NT2/D1 (cell line): Measurements from ENCODE around the gene HEPACAM.

Source experiments
- DNase-seq: peaks from one replicate; pipeline ENCODE4 v3.0.0-alpha.2; 2011; ENCODE audit warnings: low read depth, low spot score
- H3K27me3 ChIP-seq: 2 replicates; pipeline ENCODE4 v1.6.0; 2011; ENCODE audit warnings: mild to moderate bottlenecking; ENCODE audit not compliant: insufficient read length, insufficient read depth
- H3K36me3 ChIP-seq: 2 replicates; pipeline ENCODE4 v1.6.1; 2011; ENCODE audit warnings: mild to moderate bottlenecking, low read length, mixed read lengths; ENCODE audit not compliant: insufficient read depth, insufficient read length
- H3K4me1 ChIP-seq: 2 replicates; pipeline ENCODE4 v1.5.1; 2011; ENCODE audit not compliant: insufficient read depth, insufficient read length
- H3K4me3 ChIP-seq: 2 replicates; pipeline ENCODE4 v1.5.1; 2011; ENCODE audit warnings: low read depth; ENCODE audit not compliant: insufficient read length
- H3K9ac ChIP-seq: 2 replicates; pipeline ENCODE4 v1.6.0; 2011; ENCODE audit warnings: low read depth; ENCODE audit not compliant: insufficient read length
- H3K9me3 ChIP-seq: 2 replicates; pipeline ENCODE4 v1.5.1; 2011; ENCODE audit warnings: mild to moderate bottlenecking, low read length; ENCODE audit not compliant: insufficient read depth
- SUZ12 ChIP-seq: IDR thresholded peaks from 2 replicates; pipeline ENCODE4 v1.6.1; 2011; ENCODE audit not compliant: insufficient read length, insufficient read depth; ENCODE audit errors: extremely low read depth
- YY1 ChIP-seq: IDR thresholded peaks from 2 replicates; pipeline ENCODE4 v1.6.1; 2011; ENCODE audit not compliant: insufficient read length, insufficient read depth
- ZNF274 ChIP-seq: IDR thresholded peaks from 2 replicates; pipeline ENCODE4 v1.6.1; 2011; ENCODE audit warnings: mild to moderate bottlenecking, low read depth, low read length

Gene HEPACAM

GRCh38 chr11:124930799-124931198 lies 5.0 kb downstream of the HEPACAM start:
- Histone ChIP-seq H3K4me1 (no peaks in the 10 kb centered on the region), H3K9me3 (no peaks in the 10 kb centered on the region), H3K4me3 (no peak overlapping the region), H3K9ac (no peak overlapping the region), H3K27me3 (no peaks in the 10 kb centered on the region), H3K36me3 (no peaks in the 10 kb centered on the region)
- TF ChIP-seq SUZ12 (no peak), YY1 (no peak), ZNF274 (no peak)
- no peak for DNase-seq

- H3K4me1 ChIP-seq, result no peaks in the 10 kb centered on the region
- no peak overlapping the region for H3K4me3 ChIP-seq
- H3K9ac ChIP-seq, result no peak overlapping the region
- H3K9me3 ChIP-seq, result no peaks in the 10 kb centered on the region
- no peaks in the 10 kb centered on the region for H3K27me3 ChIP-seq
- no peaks in the 10 kb centered on the region for H3K36me3 ChIP-seq
- no peak for TF ChIP-seq YY1
- no peak for DNase-seq
Measured at GRCh38 chr11:124928942-124929665, 6.7 kb downstream of the HEPACAM start.

DNA sequence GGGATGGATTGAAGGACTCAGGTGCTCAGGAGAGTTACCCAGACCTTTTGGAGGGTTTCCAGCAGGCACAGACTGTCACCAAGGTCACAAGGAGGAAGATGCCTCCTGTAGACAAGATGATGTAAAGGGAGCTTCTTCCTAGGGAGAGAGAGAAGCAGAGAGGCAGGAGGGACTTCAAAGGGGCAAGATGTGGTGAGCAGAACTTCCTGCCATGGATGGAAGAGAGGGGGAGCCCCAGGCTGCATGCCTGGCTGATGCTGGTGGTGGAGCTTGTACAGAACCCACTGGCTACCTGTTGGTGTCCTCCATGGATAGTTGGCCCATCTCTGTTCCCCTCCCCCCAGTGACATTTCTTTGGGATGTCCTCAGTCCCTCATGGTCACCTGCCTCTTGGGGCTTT lies 12.6 kb downstream of the HEPACAM start:
- no peaks in the 10 kb centered on the region for H3K36me3 ChIP-seq
- TF ChIP-seq SUZ12 (no peak), YY1 (no peak), ZNF274 (no peak)
- no peak overlapping the region for H3K9ac ChIP-seq
- H3K27me3 ChIP-seq, result peaks cover 4% of the 10 kb centered on the region
- no peak for DNase-seq
- H3K4me3 ChIP-seq, result no peak overlapping the region
- peaks cover 4% of the 10 kb centered on the region for H3K4me1 ChIP-seq
- H3K9me3 ChIP-seq, result no peaks in the 10 kb centered on the region

GRCh38 chr11:124922831-124923230 lies 13.0 kb downstream of the HEPACAM start:
- TF ChIP-seq YY1 (no peak), SUZ12 (no peak), ZNF274 (no peak)
- H3K4me3 ChIP-seq, result no peak overlapping the region

DNA sequence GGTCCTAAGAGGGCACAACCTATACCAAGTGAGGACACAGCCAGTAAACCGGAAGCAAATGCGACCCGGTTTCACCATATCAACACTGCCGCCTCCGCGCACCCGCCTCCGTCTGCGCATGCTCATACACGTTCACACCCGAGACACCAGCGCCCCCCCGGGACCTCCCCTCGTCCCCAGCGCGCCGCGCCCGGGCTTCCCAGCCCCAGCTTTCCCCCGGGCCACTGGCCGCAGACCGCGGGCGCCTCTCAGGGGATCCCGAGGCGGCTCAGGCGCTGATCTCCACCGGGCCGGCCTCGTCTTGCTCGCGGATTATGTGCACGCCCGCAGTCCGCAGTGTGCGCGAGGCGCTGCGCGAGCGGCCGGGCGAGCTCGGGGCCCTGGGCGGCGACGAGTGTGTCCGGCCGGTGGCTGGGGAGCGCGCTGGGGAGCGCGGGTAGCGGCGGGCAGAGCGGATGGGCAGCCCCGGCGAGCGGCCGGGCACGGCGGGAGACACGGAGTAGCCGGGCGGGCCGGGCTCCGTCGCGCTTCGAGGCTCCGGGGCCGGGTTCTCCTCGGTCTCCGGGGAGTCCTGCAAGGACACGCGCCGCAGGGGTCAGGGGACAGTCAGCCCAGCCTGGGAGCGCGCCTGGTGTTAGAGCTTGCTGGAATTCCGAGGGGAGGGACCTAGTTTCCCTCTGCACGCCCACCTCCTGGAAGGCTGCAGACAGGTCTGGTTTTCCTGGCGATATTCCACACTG lies 14.8 kb downstream of the HEPACAM start:
- H3K4me3 ChIP-seq, result peak overlapping the region; percentile 47
- peaks cover 4% of the 10 kb centered on the region for H3K4me1 ChIP-seq
- H3K9ac ChIP-seq, result peak overlapping the region; percentile 91
- no peaks in the 10 kb centered on the region for H3K36me3 ChIP-seq
- no peak for TF ChIP-seq ZNF274
- TF ChIP-seq YY1, result no peak
- no peak for TF ChIP-seq SUZ12
- DNase-seq, result peak; percentile 48
- H3K27me3 ChIP-seq, result peaks cover 4% of the 10 kb centered on the region
- no peaks in the 10 kb centered on the region for H3K9me3 ChIP-seq

More at GRCh38 chr11:124922831-124923230, 13.0 kb downstream of the HEPACAM start:
- peaks cover 4% of the 10 kb centered on the region for H3K27me3 ChIP-seq
- peaks cover 4% of the 10 kb centered on the region for H3K4me1 ChIP-seq
- H3K9me3 ChIP-seq, result no peaks in the 10 kb centered on the region
- no peaks in the 10 kb centered on the region for H3K36me3 ChIP-seq
- H3K9ac ChIP-seq, result no peak overlapping the region
- no peak for DNase-seq

GRCh38 chr11:124920356-124920755 lies 15.5 kb downstream of the HEPACAM start:
- H3K4me3 ChIP-seq, result peak overlapping the region; percentile 47

DNA sequence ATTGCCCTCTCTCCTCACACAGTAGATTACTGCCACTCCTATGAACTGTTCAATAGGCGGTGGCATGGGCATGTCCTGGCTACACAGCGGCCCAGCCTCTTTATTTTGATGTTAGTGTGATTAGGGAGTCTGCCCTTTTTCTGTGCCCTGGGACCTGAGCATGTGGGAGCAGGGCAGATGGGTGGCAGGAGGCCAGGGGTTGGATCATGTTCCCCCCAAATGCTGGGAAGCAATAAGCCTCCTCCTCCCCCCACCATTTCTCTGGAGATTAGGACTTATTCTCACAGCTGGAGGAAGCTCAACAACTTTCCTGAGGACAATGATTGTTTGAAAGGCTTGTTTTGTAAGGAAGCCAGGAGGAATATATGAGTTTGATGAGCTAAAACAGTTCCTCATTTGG lies 15.9 kb downstream of the HEPACAM start:
- TF ChIP-seq ZNF274 (no peak), YY1 (no peak), SUZ12 (no peak)
- H3K4me3 ChIP-seq, result no peak overlapping the region
- peaks cover 4% of the 10 kb centered on the region for H3K27me3 ChIP-seq
- H3K36me3 ChIP-seq, result no peaks in the 10 kb centered on the region
- H3K9ac ChIP-seq, result no peak overlapping the region
- no peak for DNase-seq
- H3K4me1 ChIP-seq, result peaks cover 4% of the 10 kb centered on the region
- H3K9me3 ChIP-seq, result no peaks in the 10 kb centered on the region

More at GRCh38 chr11:124920356-124920755, 15.5 kb downstream of the HEPACAM start:
- Histone ChIP-seq H3K4me1 (peaks cover 4% of the 10 kb centered on the region), H3K27me3 (peaks cover 4% of the 10 kb centered on the region), H3K9me3 (no peaks in the 10 kb centered on the region), H3K36me3 (no peaks in the 10 kb centered on the region), H3K9ac (no peak overlapping the region)
- no peak for DNase-seq
- no peak for TF ChIP-seq ZNF274
- TF ChIP-seq YY1, result no peak
- no peak for TF ChIP-seq SUZ12
